ENCODE data around the gene PLA1A.
A peak's percentile ranks its signal among the peaks of the same experiment; 100 is the strongest.

The PLA1A gene

DNA sequence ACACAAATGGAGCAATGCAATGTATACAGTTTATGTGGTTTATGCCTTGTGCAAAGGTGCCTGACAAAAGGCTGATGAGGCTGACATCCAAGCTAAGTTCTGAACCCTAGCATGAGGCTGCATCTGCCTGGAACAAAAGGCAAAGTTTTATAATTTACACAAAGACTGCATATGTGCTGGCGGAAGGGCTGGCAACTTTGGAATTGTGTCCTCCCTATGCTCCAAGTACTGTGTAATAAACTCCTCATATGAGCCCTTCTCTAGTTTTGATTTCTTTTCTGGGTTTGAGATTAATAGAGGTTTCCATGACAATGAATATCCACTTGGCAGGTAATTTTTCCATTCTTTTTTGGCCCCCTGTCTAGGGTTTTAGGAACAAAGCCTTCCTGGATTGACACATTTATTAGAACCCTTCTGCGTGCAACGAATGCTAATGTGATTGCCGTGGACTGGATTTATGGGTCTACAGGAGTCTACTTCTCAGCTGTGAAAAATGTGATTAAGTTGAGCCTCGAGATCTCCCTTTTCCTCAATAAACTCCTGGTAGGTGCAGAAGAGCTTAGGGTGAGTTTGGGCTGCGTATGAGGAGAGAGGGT is 10.8 kb downstream of the PLA1A start:
- no peak for DNase-seq

DNA sequence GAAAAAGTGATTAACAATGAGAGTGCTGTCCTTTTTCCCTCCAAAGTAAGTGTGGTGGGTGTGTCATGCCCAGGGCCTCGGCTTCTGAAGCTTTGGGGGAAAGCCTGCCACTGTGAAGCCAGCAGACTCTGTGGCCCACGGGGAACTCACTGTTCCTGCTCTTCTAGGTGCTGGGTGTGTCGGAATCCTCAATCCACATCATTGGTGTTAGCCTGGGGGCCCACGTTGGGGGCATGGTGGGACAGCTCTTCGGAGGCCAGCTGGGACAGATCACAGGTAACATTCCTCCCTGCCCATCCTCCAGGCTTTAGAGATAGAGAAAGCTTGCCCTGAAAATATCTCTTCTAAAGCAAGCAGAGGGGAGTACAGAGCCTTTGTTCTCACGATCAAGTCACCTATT is 11.6 kb downstream of the PLA1A start:
- DNase-seq: no peak

DNA sequence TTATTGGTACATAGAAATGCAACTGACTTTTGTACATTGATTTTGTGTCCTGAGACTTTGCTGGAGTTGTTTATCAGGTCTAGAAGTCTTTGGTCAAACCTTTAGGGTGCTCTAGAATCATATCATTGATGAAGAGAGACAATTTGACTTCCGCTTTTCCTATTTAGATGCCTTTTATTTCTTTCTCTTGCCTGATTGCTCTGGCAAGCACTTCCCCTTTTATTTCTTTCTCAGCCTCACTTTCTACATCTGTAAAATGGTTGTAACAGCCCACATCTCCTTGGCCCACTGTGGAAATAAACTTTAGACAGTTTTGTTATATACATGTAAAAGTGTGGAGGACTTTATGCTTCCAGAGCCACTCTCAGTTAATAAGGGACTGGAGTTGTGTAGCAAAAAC is 14.0 kb downstream of the PLA1A start:
- no peak for DNase-seq

DNA sequence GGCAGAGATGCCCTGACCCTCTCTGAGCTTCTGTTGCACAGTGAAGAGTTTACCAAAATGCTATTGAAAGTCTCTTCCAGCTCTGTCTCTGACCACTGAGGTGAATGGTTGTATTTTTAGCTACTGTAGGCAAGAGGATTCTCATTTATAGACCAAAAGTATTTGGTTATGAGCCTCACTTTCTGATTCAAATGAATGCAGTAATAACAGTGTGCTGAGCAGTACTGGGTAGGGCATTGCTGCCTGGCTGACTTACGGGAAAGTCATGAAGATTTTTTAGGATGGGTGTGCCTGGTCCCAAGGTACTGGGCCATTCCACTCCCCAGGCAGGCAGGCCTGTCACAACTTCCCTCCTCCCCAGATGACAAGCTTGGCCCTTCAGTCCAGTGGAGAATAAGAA is 15.5 kb downstream of the PLA1A start:
- no peak for DNase-seq

DNA sequence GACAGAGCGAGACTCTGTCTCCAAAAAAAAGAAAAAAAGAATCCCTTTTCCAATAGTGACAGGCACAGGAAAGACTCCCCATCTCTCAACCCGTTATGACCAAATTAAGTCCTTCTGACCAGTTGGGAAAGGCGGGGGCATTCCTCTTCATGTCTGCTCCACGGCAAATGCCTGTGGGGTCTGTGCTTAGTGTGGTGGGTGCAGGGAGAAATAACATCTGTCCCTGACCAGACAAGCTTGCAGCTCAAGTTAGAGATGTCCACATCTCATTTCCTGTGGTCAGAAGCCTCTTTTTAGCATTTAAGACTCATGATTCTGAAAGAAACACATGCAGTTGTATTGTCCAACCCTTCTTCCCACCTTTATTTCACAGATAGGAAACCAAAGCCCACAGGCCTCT is 16.2 kb downstream of the PLA1A start:
- no peak for DNase-seq

DNA sequence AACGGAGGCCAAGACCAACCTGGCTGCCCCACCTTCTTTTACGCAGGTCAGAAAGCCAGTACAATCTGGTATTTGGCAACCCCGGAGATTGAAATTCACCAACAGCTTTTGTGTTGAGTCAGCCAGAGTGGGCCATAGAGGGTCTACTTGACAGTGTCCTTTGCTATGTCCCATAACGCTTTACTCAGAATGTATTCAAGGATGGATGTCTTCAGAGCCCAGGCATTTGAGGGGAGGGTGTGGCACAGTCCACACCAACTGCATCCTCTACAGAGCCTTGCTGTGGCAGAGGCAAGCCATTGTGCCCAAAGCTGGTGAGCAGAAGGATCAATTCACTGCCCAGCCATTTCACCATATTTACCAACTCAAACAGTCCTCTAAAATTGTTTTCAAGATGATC is 18.4 kb downstream of the PLA1A start:
- DNase-seq: no peak

DNA sequence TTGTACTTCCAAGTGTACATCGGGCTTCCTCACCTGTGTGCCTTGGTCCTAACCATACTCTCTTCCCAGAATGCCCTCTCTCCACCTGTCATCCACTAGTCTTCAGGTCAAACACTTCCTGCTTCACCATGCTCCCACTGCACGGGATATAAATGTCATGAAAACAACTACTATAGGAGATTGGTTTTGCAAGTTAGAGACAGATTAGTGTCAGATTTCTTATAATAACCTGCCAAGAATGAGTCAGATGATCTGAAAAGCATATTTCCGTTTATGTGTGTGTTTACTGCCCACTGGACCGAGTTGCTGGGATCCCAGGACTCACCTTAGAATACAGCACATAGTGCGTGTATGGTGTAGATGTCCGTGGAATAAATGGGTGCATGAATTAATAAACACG is 21.4 kb downstream of the PLA1A start:
- DNase-seq: no peak

DNA sequence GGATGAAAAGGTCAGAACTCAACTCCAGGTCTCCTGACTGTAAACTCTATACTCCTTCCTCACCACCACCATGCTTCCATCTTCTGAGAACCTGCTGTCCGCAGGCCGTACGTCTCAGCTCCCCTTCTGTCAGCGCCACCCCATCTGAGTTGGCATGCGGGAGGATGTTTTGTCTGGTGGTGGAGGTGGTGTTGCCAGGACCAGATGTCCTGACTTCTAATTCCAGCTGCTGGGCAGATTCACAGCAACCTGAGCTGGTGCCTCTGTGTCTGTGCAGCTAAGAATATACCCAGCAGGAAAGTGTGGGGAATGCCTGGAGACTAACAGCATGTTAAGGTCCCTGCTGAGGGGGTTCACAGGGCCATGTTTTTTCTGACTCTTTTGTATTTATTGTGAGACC is 23.2 kb downstream of the PLA1A start:
- no peak for DNase-seq

DNA sequence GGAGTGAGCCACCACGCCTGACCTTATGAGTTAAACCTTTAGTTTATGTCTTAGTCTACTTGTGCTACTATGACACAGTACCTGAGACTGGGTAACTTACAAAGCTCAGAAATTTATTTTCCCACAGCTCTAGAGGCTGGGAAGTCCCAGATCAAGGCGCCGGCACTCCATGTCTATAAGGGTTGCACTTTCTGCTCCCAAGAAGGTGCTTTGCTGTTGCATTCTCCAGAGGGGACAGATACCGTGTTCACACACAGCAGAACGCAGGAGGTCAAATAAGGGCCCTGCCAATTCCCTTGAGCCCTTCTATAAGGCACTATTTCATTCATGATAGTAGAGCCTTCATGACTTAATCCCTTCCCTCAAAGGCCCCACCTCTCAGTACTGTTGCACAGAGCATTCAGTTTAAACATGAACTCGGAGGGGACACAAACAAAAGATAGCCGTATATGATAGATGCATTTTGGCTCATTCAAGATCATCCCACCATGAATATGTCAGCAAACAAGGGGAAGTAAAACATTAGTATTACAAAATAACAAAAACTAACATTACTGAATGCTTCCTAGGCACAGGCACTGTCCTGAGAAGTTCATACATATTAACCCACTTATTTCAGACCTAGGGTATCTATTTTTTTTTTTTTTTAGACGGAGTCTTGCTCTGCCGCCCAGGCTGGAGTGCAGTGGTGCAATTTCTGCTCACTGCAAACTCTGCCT is 26.5 kb downstream of the PLA1A start:
- no peak for DNase-seq

DNA sequence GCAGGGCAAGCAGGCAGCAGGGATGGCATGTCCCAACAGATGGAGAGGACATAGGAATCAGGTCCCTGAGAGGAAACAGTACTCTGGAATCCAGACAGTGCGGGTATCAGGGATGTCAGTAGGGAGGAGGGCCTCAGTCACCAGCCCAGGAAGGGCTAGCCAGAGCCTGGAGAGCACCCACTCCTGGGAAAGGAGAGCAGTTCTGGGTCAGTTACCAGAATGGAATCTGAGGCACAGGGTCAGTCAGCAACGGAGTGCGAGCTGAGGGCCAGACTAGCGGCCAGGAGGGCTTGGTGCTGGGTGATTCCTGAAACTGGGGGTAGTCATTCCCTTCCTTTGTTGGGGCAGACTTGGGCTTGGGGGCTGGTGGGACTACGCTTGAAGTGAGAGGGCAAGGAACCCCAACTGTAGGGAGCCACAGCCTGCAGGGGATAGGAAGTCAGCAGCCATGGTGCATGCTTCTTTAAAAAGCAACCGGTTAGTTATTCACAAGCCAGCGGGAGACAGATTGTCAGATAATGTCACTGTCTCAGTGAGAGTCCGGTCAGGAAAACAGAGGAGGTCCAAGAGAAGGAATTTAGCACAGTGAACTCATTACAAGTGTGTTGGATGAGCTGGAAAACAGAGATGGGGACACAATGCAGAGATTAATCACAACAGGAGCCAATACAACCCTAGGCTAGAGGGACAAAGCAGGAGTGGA is 27.9 kb downstream of the PLA1A start:
- no peak for DNase-seq

DNA sequence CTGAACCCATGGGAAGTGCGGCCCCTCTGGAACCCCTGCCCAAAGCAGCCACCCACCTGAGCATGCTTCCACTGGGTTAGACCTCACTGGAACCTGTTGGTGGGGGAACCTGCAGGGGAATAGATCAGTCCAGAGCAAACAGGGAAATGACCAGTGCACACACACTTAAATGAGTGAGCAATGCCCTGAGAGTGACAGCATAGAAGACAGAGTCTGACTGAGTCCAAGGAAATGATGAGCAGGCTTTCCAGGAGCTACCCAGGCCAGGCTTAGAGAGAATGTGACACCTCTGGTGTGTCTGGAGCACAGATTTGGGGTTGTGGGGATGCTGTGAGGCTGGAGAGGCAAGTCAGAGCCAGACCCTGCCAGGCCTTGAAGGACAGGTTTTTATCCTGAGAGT is 28.5 kb downstream of the PLA1A start:
- DNase-seq: no peak

DNA sequence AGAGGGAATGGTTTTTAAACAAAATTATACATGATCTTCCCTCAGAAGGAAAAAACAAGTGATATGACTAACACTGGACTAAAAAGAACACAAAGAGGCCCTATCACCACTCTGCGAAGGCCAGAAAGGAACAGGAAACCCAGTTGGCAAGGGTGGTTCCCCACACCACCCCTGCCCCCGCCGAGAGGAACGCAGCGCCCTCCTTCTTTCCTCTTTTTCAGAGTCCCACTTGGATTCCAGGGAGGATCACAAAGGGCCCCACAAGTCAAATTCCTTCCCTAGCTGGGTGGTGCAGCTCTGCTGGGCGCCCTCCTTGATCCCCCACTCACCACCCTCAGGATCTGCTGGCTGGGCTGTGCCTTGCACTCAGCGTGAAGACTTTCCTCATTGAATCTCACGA is 29.8 kb downstream of the PLA1A start:
- peak in 3 of 51 donors; percentile 8 to 31 (median 9) for DNase-seq

DNA sequence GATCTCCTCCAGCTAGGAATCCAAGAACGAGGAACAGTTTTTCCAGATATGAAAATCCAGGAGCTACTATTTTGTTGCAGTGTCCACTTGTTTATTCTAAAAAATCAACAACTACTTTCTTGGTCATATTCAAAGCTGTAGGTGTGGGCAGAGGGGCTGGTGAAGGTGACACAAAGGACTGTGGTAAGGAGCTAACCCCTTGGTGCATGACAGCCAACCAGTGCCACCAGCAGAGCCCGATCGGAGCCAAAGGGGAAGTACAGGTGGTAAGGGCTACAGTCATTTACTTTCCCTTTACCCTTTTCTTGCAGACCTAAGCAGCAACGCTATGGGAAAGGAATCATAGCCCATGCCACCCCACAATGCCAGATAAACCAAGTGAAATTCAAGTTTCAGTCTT is 30.7 kb downstream of the PLA1A start:
- no peak for DNase-seq

DNA sequence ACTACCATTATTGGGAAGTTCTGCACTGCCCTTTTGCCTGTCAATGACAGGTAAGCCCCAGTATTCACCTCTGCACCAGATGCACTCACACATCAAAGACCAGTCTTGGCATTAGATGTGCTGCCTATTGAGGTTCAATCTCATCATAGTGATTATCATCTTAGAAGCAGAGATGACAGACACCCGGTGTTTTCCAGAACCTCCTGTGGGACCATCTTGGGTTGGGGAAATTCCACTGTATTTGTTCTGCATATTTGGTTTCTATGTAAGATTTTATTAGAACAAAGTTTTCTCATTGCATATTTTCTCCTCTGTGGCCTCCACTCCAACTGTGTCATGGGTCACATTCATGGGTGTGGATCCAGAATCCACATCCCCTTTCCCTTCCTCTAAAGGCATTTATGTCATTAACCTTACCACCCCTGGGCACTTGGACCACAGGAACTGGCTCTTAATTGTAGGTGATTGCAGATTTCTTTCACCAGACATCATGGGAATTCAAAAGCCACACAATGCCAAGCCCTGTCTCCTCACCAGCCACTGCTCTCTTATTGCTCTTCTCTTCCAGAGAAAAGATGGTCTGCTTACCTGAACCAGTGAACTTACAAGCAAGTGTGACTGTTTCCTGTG is 31.2 kb downstream of the PLA1A start:
- DNase-seq: no peak

DNA sequence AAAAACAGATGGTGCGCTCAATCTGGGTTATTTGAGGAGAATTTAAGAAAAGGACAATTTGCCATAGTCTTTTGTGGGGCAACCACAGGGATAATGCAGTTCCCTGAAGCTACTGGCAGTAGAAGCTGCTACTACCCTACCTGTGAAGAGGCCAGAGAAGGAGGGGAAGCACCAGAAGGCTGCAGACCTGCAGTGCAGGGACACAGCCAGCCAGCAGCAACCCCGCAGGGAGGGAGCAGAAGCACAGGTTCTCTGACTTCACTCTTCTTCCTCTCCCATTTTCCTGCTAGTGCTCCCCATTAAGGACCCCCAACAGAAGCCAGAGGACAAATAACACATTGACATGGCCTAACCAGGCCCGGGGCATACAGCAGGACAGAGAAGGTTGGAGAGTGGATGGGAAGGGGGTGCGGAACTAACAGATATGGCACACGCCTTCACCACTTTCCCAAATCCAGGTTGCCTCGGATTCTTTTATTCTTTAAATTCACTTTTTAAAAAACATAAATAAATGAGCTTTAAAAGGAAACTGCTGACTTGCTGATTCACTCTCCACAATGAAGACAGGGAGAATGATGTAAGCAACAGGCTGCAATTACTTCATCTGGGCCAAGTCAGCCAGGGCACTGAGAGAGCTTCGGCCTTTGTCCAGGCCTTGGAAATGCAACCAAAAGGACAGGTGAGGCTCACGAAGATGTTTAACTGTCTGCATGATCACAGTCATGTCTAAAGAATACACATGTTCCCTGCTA is 32.6 kb downstream of the PLA1A start:
- no peak for DNase-seq

DNA sequence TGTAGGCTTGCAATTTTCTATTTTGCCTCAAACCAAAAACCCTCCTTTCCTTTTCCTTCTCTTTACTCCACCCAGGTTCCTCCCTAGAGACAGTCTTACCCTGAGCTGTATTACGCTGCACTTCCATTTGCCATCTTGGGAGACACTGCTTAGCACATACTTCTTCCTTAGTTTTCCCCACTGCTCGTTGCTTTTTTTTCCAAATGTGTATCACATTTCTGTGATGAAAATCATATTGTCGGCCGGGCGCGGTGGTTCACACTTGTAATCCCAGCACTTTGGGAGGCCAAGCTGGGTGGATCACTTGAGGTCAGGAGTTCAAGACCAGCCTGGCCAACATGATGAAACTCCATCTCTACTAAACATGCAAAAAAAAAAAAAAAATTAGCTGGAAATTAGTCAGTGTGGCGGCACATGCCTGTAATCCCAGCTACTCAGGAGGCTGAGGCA is 33.2 kb downstream of the PLA1A start:
- no peak for DNase-seq

DNA sequence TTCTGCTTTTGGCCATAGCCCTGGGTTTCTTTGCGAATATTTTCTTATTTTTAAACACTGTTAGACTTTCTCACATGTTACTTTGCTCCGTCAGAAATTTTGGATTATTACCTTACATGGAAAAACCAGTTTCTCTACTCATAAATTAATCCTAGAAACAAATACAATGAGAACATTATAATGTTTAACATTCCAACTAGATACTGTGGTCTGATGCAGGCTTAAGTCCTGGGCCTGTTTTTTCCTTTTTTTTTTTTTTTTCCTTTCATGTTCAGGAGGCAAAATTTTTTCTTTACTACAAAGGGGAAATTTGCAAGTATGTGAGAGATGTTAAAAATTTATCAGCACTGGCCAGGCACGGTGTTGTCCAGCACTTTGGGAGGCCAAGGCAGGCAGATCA is 33.8 kb downstream of the PLA1A start:
- no peak for DNase-seq

DNA sequence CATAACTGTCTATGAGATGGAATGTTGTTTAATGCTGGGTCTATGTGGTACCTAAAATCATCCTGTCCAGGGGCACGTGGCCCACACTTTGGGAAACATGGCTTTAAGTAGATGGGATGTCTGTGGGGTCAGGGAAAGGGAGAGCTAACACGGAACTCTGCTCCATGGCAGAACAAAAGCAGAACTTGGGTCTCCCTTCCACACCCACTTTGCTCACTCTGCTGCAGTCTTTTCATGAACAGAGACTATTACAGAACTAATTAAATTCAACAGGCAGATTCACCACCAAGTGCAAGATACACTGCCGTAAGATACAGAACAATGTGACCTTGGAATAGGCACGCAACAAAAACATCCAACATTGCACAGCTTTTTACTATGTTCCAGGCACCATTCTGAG is 34.5 kb downstream of the PLA1A start:
- DNase-seq: no peak

DNA sequence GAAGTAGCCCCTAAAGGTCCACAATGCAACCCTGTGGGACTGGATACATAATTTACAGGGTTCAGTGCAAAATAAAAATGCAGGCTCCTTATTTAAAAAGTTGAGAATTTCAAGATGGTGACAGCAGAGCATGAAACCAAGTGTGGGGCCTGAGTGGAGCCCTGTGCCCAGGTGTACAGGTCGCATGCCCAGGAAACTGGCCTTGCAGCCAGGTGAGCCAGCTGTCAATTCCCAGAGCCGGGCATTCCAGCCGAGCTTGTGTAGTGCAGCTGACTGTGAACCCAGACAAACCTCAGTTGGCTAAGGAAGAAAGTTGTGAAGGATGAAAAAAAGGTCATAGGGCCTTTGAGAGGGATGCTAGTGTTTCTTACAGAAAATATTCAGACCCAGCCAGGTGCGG is 35.1 kb downstream of the PLA1A start:
- no peak for DNase-seq

DNA sequence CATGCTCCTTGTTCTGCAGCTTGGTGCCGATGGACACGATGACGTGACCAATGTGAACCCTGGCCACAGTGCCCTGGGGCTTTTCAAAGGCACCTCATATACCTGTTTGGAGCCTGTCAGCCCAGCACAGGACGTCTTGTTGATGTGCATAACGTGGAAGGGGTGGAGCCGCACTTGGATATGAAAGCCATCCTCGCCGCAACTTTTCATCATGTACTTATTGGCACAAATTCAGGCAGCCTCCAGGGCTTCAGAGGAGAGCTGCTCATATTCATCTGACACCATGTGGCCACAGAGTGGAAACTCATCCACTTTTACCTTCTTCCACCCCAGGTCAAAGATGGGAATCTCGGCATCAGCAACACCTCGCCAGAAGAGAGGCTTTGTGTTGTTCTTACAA is 38.0 kb downstream of the PLA1A start:
- no peak for DNase-seq

DNA sequence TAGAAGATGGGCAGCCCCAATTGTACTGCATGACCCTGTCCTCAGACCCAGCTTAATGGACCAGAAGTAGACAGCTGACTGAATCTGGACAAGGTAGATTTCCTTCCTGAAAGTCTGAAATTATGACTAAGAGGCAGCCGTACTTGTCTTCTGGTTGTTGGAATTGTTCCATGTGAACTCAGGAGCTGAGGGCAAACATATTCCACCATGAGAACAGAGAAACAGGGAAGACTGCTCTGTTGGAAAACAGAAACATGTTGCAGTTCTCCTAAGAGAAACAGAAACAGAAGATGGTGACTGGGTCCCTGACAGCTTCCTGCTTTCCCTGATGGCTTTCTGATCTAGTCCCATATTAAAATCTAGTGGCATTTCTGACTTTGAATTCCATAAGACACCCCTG is 38.6 kb downstream of the PLA1A start:
- DNase-seq: no peak

All from hypothalamus (tissue), 51 donors.